NCI-H2107 (cell line): ENCODE measurements around the gene PTGS1.
"Not testable (repeated sequence)": the region's sequence is repeated elsewhere in the genome, so short reads cannot be mapped to it uniquely, and the experiment has no call there.

Source experiments
- DNase-seq: peaks from one replicate; lab custom pipeline; 2025; lab: John Stamatoyannopoulos, UW

The PTGS1 gene

DNA sequence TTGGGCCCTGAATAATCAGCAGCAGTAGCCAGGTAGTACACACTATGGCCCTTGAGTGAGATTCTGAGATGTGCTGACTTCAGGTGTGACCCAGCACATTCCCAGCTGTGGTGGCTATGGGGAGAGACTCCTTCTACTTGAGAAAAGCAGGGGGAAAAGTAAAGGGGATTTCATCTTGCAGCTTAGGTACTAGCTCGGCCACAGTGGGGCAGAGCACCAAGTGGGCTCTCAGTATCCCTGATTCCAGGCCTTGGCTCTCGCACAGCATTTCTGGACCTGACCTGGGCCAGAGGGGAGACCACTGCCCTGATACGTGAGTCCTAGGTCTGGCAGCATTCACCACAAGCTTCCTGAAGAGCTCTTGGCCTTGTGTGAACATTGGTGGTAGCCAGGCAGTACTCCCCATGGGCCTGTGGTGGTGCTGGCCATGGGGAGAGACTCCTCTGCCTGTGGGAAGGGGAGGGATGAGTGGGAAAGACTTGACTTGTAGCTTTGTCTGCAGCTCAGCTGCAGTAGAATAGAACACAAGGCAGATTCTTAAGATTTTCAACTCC, 27.6 kb downstream of the PTGS1 start:
- no peak for DNase-seq

DNA sequence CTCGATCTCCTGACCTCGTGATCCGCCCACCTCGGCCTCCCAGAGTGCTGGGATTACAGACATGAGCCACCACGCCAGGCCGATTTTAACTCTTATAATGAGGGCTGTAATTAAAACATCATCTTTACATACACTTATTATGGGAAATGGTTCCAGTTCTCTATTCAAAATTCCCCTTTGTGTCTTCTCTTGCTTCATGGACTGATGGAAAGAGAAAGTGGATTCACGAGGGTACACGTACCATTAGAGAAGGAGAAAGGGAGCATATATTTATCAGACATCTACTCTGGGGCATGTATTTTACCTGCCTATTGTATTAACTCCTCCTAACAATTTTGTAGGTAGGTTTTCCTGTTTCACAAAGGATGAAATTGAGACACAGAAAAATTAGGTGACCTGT, 31.1 kb downstream of the PTGS1 start:
- no peak for DNase-seq

DNA sequence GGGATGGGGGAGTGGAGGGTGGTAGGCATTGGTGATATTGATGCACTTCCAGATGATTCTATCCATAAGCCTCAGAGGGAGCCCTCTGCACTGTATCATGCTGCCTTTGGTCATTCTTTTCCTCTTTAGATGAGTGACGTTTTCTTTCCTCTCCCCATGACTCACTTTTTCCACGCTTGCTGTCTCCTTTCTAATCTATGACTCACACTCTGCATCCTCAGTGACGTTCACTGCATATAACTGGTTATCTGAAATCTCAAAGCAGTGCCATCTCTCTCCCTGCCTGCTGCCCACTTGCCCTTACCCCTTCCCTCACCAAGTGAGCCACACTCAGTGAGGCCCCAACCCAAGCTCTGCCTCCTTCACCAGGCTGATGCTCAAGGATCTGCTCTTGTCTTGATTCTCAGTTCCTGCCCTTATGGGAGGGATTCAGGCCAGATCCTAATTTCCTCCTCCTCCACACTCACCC, 31.6 kb downstream of the PTGS1 start:
- no peak for DNase-seq

DNA sequence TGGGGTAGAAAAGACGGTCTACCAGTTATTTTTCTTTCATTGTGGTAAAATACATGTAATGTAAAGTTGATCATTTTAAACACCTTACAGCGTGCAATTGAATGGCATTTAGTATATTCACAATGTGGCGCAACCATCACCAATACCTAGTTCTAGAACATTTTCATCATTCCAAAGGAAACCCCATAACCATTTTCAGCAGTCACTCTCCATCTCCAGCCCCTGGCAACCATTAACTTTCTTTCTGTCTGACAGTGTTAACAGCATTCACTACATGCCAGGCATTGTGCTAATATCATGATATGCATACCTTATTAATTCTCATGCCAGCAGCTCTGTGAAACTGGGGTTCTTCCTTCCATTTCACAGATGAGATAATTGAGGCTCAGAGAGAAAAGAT, 32.0 kb downstream of the PTGS1 start:
- no peak for DNase-seq

DNA sequence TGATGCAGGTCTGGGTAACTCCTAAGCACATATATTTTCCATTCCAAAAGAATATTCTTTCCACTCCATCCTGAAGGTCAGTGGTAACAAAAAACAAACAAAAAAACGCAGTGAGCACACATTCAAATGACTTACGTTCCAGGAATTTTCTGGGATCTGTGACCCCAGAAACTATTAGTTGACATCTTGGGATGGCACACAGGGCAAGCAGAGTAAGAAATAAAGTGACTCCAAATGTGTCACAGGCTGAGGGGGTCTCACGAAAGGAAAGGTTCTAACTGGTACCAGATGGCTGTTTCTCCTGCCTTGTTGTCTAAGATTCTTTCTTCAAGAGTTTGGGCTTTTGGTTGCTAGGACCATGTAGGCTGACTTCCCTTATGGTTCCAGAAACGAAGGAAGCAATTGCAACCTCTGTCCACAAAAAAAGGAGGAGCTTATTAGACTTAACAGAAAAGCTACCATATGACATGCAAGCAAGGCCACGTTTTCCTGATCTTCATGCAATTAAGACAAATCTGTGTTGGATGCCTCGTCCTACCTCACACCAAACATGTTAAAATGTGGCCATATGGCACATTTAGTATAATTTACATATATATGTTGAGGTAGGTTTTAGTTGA, 32.7 kb downstream of the PTGS1 start:
- DNase-seq: no peak

DNA sequence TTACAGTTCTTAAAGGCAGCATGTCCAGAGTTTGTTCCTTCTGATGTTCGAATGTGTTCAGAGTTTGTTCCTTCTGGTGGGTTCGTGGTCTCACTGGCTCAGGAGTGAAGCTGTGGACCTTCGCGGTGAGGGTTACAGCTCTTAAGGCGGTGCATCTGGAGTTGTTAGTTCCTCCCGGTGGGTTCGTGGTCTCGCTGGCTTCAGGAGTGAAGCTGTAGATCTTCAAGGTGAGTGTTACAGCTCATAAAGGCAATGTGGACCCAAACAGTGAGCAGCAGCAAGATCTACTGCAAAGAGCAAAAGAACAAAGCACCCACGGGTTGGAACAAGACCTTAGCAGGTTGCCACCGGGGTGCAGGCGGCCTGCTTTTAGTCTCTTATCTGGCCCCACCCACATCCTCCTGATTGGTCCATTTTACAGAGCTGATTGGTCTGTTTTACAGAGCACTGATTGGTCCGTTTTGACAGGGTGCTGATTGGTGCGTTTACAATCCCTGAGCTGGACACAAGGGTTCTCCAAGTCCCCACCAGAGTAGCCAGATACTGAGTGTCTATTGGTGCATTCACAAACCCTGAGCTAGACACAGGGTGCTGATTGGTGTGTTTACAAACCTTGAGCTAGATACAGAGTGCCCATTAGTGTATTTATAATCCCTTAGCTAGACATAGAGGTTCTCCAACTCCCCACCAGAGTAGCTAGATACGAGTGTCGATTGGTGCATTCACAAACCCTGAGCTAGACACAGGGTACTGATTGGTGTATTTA, 34.7 kb downstream of the PTGS1 start:
- not testable (repeated sequence) for DNase-seq

DNA sequence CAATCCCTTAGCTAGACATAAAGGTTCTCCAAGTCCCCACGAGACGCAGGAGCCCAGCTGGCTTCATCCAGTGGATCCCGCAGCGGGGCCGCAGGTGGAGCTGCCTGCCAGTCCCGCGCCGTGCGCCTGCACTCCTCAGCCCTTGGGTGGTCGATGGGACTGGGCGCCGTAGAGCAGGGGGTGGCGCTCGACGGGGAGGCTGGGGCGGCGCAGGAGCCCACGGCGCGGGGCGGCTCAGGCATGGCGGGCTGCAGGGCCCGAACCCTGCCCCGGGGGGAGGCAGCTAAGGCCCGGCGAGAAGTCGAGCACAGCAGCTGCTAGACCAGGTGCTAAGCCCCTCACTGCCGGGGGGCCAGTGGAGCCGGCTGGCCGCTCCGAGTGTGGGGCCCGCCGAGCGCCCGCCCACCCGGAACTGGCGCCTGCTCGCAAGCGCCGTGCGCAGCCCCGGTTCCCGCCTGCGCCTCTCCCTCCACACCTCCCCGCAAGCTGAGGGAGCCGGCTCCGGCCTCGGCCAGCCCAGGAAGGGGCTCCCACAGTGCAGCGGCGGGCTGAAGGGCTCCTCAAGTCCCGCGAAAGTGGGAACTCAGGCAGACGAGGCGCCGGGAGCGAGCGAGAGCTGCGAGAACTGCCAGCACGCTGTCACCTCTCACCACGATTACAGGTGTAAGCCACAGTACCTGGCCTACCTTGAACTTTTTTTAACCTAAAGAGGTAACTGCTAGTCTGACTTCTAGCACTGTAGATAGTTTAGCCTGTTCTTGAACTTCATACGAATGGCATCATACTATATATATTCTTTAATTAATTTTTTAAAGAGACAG, 35.5 kb downstream of the PTGS1 start:
- DNase-seq: no peak

DNA sequence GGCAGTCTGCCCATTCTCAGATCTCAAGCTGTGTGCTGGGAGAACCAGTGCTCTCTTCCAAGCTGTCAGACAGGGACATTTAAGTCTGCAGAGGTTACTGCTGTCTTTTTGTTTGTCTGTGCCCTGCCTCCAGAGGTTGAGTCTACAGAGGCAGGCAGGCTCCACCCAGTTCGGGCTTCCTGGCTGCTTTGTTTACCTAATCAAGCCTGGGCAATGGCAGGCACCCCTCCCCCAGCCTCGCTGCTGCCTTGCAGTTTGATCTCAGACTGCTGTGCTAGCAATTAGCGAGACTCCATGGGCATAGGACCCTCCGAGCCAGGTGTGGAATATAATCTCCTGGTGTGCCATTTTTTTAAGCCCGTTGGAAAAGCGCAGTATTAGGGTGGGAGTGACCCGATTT, 43.3 kb downstream of the PTGS1 start:
- DNase-seq: not testable (repeated sequence)

DNA sequence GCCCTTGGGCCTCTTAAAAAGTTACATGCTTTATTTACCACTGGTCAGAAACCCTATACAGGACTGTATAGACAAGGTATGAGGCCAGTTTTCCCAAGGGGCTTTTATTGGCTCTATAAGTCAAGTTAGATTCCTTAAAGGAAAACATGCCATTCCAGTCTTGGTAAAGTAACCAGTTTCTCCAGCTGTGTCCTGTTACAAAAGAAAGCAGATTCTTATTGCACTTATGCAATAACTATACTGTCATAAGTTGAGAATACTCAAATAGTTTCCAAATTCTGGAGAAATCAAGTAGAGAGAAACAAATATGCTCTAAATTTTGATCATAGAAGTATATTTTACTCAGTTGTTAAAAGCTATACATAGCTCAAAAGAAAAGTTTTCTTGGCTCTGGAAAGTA, 47.2 kb downstream of the PTGS1 start:
- DNase-seq: no peak

DNA sequence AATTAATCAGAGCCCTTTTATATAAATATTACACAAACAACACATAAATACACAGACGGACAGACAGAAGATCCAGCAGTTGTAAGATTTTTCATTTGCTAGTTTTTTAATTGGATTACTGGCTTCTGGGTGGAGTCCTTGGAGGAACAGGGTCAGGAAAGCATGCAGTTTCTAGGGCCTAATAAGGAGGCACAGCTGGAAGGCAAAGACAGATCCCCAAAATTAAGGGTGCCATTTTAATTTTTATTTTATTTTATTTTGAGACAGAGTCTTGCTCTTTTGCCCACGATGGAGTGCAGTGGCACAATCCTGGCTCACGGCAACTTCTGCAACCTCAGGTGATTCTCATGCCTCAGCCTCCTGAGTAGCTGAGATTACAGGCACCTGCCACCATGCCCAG, 49.5 kb downstream of the PTGS1 start:
- DNase-seq: no peak

DNA sequence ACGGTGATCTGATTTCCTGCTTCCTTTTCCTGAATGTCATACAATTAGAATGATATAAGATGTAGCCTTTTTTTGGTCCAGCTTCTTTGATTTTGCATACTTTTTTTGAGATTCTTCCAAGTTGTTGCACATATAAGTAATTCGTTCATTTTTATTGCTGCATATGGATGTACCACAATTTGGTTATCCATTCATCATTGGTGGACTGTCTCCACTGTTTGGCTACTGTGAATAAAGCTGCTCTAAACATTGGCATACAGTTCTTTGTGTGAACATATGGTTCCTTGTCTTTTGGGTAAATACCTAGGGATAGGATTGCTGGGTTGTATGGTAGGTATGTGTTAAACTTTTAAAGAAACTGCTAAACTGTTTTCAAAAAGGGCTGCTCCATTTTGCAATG, 54.3 kb downstream of the PTGS1 start:
- DNase-seq: no peak

DNA sequence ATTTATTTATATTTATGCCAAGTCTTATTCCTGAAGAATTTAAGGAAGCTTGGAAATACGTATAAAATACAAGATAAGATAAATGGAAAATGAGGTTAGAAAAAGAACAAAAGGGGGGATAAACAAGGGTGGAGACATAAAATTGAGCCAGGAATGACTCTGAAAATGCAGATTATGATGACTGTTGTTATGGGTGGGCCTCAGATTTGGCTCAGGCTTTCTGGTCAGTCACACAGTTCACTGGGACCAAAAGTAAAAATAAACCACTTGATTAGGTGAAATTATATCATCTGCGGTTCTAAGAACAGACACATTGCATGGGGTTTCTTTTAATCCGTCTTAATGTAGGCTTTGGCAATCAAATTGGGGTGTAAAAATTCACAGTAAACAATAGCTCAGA, 55.9 kb downstream of the PTGS1 start:
- DNase-seq: no peak

DNA sequence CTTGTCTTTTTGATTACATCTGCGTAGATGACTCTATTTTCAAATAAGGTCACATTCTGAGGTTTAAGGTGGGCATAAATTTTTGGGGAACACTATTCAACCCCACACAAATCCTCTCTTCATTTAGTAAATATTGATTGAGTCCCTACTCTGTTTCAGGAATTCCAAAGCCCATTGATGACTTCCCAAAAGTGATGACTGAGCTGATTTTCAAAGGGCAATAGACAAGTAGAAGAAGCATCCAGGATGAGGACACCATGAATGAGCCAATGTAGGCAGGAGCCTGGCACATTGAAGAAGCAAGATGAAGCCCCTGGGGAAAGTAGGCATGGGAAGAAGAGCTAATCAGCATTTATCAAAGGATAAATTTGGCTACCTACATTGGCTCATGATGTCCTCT, 71.7 kb downstream of the PTGS1 start:
- DNase-seq: no peak

DNA sequence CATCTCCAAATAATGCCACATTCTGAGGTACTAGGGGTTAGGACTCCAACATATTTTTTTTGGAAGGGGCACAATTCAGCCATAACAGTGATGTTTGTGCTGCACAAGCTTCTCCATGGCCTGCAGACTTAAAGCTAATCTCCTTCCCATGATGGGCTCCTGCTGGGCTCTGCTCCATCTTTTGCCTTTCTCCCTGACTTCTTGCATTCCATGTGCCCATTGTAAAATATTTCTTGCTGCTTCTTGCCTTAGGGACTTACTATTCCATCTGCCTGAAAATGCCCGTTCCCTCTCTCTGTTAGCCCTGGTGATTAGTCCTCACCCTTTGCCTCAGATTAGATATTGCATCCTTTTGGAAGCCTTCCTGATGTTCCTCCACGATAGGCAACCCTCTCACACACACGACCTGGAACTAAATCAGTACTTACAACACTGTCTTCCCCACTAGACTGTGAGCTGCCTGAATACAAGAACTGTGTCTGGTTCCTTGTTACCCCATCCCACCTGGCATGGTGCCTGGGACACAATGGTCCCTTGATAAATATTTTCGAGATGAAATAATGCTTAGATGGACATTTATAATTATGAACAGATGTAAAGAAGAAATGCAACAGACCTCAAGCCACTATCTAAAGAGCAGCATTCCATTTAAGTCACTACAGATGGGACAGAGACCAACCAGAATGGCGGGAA, 73.4 kb downstream of the PTGS1 start:
- DNase-seq: no peak
